Esophagus mucosa (tissue), 1 donor: ENCODE results near the gene SPIRE1. TPM values are rescaled to one million over a fixed set of nuclear protein-coding genes. Genes with fewer than 3 reads are reported as not detected.
"Not testable (repeated sequence)": the region's sequence is repeated elsewhere in the genome, so short reads cannot be mapped to it uniquely, and the experiment has no call there.

Source experiments
- ATAC-seq: fragments of 200-7000 bp; cut with Tn5 transposase; one replicate; pipeline ENCODE4 v1.9.1; 2020
- total RNA-seq: library from RNA; stranded (reverse); gene quantifications from one replicate; pipeline ENCODE4 v1.2.4, GENCODE V29; 2023
- donor health status: DM: yes; HTN: yes; CAD: no.

SPIRE1 gene
- total RNA-seq, 1 donor from 2014 or later, result 15.6 TPM

GRCh38 chr18:12598181-12598930 is 59.6 kb downstream of the SPIRE1 start:
- no peak for ATAC-seq

DNA sequence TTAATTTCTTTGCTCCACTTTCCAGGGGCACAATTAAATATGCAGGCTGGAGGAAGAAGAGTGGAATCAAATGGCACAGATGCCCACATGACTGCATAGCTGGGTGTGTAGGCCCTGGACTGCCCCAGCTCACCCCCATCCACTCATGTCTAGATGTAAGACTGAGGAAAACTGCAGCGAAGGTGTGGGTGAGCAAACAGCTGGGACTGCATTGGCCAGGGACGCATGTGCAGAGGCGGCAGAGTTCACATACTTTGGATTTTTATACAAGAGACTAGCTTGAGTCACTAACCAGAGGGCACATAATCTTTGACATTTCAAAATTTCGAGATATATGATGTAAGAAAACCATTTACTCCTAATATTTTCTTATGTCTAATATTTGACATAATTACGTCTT is 60.1 kb downstream of the SPIRE1 start:
- peak; percentile 53 for ATAC-seq

GRCh38 chr18:12595571-12596255 is 62.2 kb downstream of the SPIRE1 start:
- no peak for ATAC-seq

- ATAC-seq, result no peak
Observed at GRCh38 chr18:12593866-12594265, 64.0 kb downstream of the SPIRE1 start.

DNA sequence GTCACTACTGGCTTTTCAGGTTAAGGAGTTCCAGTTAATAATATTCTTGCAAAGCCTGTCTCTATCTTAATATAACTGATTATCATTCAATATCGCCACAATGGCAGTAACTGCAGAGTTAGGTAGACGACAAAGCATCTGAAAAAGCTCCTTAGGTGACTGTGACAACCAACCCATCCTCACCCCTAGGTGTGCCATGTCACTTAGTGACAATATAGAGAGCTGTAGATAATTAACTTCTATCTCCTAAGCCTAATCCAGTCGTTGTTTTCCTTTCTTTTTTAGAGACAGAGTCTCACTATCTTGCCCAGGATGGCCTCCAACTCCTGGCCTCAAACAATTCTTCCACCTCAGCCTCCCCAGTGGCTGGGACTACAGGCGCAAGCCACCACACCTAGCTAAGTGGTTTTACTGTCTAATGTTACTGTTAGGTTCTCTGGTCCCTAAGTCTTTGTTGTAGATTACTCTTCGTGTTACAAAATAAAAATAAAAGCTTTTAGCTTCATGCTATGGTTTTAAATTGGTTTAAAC is 65.2 kb downstream of the SPIRE1 start:
- ATAC-seq, result no peak

DNA sequence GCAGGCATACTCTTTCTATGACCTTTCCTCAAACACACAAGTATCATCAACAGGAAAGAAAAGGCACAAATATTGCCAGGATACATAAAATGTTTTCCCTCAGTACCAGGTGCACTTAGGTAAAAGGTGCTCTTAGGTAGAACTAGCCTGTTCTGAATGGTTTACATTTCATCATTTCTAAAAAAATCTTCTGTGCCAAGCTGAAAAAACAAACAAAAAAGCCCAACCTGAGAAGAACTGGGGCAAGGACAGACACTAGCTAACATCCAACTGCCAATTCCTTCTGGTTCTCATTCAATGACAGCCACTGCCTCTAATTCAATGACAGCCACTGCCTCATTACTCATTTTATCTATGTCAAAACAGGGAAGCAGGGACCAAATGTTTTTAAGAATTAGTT is 68.5 kb downstream of the SPIRE1 start:
- no peak for ATAC-seq

DNA sequence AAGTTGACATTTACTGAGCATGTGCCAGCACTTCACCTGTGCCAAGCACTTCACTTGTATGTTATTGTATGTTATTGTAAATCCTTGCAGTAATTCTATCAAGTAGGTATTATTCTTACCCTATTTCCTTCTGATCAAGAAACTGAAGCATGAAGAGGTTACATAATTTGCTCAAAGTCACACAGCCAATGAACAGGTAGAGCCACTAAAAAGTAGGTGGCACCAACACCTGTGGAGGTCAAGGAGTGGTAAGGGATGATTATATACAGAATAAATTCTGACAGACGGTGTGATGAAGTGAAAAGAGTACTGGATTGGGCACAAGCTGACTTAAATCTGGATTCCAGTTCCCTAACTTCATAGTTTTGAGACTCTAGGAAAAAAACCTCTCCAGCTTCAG is 71.0 kb downstream of the SPIRE1 start:
- ATAC-seq, result peak; percentile 64

GRCh38 chr18:12585218-12585617 is 72.7 kb downstream of the SPIRE1 start:
- no peak for ATAC-seq

DNA sequence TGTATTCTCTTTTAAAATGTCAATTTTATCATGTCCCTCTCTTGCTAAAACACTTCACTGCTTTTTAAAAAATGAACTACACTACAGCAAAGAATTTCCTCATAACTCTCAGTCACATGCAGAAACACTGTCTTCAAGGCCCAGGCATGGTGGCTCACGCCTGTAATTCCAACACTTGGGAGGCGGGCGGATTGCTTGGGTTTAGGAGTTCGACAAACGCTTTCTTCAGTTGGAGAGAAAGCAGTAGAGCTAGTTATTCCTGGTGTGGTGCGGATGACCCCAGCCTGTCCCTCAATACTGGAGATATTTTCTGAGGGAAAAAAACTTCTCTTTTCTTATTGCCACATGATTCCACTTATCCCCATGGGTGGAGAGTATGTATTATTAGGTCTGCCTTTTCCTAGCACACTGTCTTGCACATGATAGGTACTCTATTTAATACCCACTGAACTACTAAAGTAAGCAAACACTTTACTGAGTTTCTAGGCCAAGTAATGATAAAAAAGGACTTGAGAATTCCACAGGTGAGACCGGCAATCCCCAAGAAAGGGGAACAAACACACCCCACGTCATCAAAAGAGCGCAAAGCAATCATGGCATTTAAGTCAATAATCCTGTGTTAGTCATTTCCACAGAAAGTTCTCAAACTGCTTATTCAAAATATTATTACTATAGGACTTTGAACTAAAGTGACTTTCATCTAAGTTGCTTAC is 77.1 kb downstream of the SPIRE1 start:
- ATAC-seq, result no peak

DNA sequence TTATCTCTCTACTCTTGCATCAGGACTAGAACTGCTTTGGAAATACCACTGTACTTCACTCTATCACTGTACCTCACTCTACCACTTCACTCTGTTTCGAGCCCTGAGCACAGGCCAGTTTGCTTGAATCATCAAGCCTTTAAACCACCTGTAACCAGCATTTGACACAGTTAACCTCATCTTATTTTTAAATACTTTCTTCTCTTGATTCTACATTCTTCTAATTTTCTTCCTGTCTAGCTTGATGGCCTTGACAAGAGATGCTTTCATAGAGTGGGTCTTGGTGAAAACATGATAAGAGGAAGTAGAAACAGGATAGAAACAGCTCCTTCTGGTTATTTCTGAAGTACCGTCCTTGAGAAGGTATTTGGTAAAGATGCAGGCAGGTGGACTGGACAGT is 78.1 kb downstream of the SPIRE1 start:
- no peak for ATAC-seq

- ATAC-seq, result no peak
Observed at GRCh38 chr18:12577848-12578247, 80.1 kb downstream of the SPIRE1 start.

- no peak for ATAC-seq
Observed at GRCh38 chr18:12574494-12575185, 83.3 kb downstream of the SPIRE1 start.

GRCh38 chr18:12571630-12572029 is 86.3 kb downstream of the SPIRE1 start:
- ATAC-seq, result no peak

DNA sequence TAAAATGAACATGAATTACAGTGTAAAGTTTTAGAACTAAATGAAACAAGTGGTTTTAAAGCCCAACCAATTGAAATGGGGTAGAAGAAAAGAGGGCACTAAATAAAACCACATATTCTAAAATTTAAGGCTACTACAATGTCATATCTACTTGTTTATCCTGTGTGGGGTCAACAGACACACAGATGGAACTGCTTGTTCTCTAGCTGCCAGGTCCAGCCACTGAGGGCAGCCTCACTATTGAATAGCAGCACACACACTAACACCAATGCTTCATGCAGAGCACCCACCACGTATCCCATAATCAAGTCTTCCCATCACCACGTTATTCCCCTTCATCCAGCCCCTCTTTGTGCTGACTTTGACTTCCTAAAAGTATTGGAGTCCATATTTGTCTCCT is 88.1 kb downstream of the SPIRE1 start:
- ATAC-seq, result no peak

DNA sequence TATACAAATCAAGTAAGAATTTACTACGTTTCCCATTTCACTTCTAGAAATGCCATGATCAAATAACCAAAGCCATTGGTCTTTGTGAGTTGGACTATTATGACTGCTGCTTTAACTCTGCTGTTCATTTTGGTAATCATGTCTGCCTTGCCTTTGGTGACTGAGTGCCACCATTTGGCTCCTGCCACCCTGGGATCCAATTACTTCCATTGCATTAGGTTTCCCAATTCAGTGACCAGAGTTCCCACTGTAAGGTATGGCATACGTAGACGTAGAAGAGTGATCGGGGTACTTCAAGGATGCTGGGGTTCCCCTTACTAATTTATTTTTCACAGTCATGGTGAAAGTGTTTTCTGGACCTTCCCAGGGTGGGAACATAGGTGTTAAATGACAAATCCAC is 90.1 kb downstream of the SPIRE1 start:
- ATAC-seq, result no peak

GRCh38 chr18:12564861-12565260 is 93.0 kb downstream of the SPIRE1 start:
- ATAC-seq, result no peak

- ATAC-seq, result no peak
Observed at GRCh38 chr18:12564378-12564777, 93.5 kb downstream of the SPIRE1 start.

DNA sequence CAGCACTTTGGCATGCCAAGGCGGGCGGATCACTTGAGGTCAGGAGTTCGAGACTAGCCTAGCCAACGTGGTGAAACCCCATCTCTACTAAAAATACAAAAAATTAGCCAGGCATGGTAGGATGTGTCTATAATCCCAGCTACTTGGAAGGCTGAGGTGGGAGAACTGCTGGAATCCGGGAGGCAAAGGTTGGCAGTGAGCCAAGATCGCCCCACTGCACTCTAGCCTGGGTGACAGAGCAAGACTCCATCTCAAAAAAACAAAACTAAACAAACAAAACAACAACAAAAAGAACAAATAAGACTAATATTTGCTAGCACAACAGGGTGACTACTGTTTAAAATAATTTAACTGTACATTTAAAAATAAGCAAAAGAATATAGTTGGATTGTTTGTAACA is 97.3 kb downstream of the SPIRE1 start:
- not testable (repeated sequence) for ATAC-seq

DNA sequence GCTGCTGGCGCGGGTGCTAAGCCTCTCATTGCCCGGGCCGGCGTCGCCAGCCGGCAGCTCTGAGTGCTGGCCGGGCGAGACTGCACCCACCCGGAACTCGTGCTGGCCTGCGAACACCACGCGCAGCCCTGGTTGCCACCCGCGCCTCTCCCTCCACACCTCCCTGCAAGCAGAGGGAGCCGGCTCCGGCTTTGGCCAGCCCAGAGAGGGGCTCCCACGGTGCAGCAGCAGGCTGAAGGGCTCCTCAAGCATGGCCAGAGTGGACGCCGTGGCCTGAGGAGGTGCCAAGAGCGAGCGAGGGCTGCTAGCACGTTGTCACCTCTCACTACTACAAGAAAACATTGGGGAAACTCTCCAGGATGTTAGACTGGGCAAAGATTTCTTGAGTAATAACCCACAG is 98.6 kb downstream of the SPIRE1 start:
- ATAC-seq, result no peak

- no peak for ATAC-seq
Observed at GRCh38 chr18:12556946-12557806, 100.7 kb downstream of the SPIRE1 start.

DNA sequence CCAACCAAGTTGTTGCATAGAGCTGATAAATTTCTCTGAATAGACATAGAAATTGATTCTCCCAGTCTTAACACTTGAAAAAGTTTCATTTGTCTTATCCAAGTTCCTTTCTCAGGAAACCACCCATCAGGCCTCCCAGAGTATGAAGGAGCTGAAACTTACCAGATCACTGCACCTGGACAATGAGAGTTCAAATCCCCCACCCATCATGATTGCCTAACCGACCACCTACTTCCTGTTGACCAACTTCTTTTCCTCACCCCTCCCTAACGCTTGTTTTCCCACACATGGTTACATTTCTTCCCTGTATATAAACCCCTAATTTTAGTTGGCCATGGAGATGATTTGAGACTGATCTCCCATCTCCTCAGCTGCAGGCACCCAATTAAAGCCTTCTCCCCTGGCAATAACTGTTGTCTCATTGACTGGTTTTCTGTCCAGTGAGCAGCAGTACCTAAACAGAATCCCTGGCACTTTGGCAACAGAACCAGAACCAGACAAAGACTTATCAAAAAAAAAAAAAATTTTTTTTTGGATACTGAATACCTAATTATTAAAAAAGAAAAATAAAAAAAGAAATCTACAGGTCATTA is 103.0 kb downstream of the SPIRE1 start:
- no peak for ATAC-seq
